ENCODE results near the gene IRF1.

DNA sequence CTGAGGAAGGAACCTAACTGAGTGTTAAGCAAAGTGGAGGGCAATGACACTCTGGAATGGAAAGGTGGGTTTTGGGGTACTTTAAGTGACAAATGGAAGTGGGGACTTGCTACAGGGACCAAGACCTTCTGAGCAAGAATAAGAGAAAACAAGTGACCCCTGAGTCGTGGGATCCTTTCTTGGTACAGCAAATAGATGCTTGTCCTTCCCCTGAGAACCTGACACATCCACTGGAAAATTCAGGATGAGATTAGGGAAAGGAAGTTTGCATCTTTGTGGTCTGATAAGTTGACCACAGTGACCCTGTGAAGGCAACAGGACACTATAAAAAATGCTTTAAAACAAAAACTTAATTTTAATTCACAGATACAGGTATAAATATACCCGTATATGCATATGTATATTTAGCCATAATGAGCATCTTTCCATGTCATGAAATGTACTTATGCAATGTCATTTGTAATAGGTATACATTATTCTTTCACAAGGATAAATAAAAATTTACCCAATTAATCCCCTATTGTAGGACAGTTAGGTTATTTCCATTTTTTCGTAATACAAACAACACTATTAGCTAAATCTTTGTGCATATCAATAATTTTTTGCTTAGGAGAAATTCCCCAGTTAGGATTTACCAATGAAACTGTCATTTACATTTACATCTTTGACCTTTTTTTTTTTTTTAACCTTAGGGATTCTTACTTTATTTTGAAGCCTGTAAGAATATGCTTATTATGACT is 2.0 kb upstream of the IRF1 start:
- TF ChIP-seq JUND (IDR thresholded peaks at IDR 0.05): no peak
- TF ChIP-seq SRF (IDR thresholded peaks at IDR 0.05; ENCODE audit: low read depth): no peak
- no peak for TF ChIP-seq SP1 (IDR thresholded peaks at IDR 0.05; ENCODE audit: low read depth)
- TF ChIP-seq POLR2AphosphoS5 (IDR thresholded peaks at IDR 0.05; ENCODE audit: low read depth, low read length): no peak
- TF ChIP-seq, protein P1, sequence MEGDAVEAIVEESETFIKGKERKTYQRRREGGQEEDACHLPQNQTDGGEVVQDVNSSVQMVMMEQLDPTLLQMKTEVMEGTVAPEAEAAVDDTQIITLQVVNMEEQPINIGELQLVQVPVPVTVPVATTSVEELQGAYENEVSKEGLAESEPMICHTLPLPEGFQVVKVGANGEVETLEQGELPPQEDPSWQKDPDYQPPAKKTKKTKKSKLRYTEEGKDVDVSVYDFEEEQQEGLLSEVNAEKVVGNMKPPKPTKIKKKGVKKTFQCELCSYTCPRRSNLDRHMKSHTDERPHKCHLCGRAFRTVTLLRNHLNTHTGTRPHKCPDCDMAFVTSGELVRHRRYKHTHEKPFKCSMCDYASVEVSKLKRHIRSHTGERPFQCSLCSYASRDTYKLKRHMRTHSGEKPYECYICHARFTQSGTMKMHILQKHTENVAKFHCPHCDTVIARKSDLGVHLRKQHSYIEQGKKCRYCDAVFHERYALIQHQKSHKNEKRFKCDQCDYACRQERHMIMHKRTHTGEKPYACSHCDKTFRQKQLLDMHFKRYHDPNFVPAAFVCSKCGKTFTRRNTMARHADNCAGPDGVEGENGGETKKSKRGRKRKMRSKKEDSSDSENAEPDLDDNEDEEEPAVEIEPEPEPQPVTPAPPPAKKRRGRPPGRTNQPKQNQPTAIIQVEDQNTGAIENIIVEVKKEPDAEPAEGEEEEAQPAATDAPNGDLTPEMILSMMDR (IDR thresholded peaks at IDR 0.05 in 2 of 3, conservative IDR thresholded peaks at IDR 0.05 in 1 of 3; ENCODE audit: borderline replicate concordance in 1 of 3, insufficient read depth in 1 of 3, low read depth in 2 of 3, low read length in 2 of 3): no peak
- TF ChIP-seq EZH2 (IDR thresholded peaks at IDR 0.05): no peak
- TF ChIP-seq TCF7L2 (IDR thresholded peaks at IDR 0.05; ENCODE audit: borderline replicate concordance, extremely low read depth, insufficient read depth, insufficient read length): no peak
- TF ChIP-seq POLR2A (IDR thresholded peaks at IDR 0.05; ENCODE audit: borderline replicate concordance, extremely low read depth, insufficient read depth, insufficient read length): no peak
- TF ChIP-seq YY1 (IDR thresholded peaks at IDR 0.05; ENCODE audit: extremely low read depth, insufficient replicate concordance, low read depth, low read length): no peak

Data from HCT116 (cell line).